Left lobe of liver (tissue), 2 donors: Measurements from ENCODE around the gene ZNF594. TPM values are rescaled to one million over a fixed set of nuclear protein-coding genes. Genes with fewer than 3 reads are reported as not detected.
"Not testable (repeated sequence)": the region's sequence is repeated elsewhere in the genome, so short reads cannot be mapped to it uniquely, and the experiment has no call there.

Source experiments
- ATAC-seq: fragments of 200-7000 bp; cut with Tn5 transposase; one replicate; pipeline ENCODE4 v1.9.1; 2020; ENCODE audit warnings: mild to moderate bottlenecking, moderate library complexity
- DNase-seq: peaks from one replicate; pipeline ENCODE4 v3.0.0-alpha.2; 2020; ENCODE audit warnings: low spot score
- total RNA-seq: library from RNA; stranded (reverse); gene quantifications from one replicate; pipeline ENCODE4 v1.2.1, GENCODE V29; 2021
- donor health status: DM: no; HTN: no; CAD: no; lungs with moderate emphysema.
- donor health status: DM: no; HTN: yes; CAD: no.

ZNF594 gene
- total RNA-seq, 1 donor from 2014 or later, result 2.3 TPM

DNA sequence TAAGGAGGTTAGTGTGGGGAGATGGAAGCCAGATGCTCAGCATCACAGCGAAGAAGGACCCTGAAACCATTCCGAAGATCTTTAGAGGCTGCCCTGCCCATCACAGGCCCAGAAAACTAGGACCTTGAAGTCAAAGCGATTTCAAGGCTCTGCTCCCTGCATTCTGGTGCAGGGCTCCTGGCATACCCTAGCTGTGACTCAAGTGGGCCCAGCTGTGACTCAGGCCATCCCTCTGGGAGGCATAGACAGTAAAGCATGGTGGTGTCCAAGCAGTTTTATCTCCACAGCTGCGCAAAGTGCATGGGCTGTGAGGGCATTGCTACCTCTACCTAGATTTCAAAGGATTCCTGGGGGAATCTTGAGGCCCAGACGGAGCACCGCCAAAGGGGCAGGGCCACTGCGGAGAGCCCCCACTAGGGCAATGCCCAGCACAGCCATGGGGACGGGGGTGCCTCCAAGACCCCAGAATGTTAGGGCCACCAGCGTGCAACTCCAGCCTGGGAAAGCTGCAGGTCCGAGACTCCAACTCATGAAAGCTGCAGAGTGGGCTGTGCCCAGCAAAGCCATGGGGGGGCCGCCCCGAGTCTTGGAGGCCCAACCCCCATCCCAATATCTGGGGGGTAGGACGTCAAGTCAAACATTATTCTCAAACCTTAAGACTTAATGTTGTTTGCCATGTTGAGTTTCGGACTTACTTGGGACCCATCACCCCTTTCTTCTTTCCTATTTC lies 11.7 kb upstream of the ZNF594 start:
- DNase-seq (no peak), ATAC-seq (no peak)

DNA sequence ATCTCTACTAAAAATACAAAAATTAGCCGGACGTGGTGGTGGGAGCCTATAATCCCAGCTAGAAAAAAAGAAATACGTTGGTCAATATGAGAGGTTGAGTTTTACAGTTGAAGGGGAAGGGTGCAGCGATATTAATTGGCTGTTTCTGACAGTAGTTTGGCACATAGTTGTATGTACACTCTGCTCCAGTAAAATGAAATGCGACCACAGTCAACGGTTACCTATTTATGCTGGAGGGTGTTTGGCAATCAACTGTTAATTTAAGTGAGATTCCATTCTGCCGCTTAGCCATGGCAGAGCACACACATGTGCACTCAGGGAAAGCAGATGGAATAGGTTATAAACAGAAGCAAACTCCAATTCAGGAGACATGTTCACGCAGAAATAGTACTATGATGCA lies 9.3 kb upstream of the ZNF594 start:
- ATAC-seq (no peak), DNase-seq (no peak)

DNA sequence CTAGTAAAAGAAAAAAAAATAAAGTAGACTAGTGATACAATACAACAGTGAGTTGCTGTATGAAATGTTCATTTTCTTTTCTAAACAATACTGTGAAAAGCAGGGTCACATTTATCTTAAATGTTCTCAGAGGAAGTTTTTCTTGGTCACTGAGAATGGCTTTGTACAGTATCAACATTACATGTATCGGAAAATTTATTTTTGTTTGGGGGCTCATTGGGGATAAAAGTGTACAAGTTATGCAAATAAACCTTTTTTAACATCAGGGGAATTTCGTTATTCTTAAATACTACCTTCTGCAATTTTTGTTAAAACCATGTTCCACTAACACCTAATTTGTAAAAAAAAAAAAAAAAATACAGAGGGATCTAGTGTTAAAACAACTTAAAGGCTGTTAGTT lies 8.7 kb upstream of the ZNF594 start:
- no peak for ATAC-seq
- no peak for DNase-seq

DNA sequence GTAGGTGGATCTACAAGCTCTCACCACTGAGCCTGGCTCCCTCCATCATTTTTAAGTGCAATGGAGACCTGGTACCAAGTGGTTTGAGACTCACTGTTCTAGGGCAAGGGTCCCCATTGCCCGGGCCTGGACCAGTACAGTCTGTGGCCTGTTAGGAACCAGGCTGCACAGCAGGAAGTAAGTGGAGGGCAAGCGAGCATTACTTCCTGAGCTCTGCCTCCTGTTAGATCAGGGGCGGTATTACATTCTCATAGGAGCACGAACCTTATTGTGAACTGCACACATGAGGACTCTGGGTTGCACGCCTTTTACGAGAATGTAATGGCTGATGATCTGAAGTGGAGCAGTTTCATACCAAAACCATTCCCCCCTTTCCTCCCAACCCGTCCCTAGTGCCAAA lies 6.8 kb upstream of the ZNF594 start:
- ATAC-seq (no peak), DNase-seq (no peak)

DNA sequence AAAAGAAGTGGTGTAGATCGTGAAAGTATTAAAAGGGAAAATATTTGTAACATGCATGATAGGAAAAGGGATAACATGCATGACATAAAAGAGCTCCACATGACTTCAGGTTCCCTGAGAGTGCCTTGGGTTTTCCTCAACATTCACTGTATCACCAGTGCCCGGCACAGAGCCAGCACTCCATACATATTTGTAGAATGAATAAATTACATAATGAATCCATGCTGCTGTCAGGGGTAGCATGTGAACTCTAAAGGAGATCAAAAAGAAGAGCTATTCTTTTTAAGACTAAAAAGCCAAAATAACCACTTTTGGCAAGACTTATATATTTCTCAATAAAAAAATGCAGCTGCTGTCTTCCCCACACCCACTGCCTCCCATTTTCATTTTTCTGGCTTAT lies 2.7 kb upstream of the ZNF594 start:
- DNase-seq (no peak), ATAC-seq (no peak)

DNA sequence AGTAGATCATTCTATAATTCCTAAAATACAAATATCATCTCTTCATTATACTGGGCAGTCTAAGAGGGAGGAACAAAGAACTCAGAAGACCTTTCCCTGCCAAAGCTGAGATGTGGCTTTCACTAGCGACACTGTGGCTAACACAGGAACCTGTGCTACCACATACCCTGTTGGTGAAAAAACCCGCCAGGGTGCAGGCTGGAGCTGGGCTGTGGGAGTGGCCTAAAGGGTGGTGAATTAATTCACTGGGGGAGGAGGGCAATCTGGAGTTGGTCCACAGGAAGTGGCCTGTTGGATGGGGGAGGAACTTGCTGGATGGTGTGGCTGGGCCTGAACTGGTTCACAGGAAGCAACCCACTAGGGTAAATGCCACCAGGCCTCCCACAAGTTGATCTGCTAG lies 7.4 kb downstream of the ZNF594 start:
- DNase-seq (no peak), ATAC-seq (no peak)

DNA sequence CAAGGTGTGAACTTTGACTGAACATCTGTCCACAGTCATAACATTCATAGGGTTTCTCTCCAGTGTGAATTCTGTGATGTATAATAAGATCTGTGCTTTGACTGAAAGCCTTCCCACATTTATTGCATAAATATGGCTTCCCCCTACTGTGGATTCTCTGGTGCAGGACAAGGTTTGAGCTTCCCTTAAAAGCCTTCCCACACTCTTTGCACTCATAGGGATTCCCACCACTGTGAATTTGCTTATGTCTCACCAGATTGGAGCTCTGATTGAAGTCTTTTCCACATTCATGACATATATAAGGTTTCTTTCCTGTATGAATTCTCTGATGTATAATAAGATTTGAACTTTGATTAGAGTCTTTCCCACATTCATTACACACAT lies 8.3 kb downstream of the ZNF594 start:
- no peak for DNase-seq
- no peak for ATAC-seq

DNA sequence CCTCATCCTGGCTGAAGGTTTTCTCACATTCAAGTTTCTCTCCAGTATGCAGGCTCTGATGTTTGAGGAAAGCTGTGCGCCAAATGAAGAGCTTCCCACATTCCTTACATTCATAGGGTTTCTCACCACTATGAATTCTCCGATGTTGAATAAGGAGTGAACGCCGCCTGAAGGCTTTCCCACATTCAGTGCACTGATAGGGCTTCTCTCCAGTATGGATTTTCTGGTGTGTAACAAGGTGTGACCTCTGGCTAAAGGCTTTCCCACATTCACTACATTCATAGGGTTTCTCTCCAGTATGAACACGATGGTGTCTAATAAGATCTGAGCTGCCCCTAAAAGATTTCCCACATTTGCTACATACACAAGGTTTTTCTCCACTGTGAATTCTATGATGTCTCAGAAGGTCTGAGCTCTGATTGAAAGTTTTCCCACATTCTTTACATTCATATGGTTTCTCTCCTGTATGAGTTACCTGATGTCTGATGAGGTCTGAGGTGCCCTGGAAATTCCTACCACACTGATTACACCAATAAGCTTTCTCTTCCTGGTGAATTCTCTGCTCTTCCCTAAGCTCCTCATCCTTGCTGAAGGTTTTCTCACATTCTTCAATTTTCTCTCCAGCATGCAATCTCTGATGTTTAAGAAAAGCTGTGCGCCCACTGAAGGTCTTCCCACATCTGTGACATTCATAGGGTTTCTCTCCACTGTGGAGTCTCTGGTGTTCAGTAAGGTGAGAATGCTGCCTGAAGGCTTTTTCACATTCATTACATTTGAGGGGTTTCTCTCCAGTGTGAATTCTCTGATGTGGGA lies 8.9 kb downstream of the ZNF594 start:
- ATAC-seq (no peak), DNase-seq (no peak)

DNA sequence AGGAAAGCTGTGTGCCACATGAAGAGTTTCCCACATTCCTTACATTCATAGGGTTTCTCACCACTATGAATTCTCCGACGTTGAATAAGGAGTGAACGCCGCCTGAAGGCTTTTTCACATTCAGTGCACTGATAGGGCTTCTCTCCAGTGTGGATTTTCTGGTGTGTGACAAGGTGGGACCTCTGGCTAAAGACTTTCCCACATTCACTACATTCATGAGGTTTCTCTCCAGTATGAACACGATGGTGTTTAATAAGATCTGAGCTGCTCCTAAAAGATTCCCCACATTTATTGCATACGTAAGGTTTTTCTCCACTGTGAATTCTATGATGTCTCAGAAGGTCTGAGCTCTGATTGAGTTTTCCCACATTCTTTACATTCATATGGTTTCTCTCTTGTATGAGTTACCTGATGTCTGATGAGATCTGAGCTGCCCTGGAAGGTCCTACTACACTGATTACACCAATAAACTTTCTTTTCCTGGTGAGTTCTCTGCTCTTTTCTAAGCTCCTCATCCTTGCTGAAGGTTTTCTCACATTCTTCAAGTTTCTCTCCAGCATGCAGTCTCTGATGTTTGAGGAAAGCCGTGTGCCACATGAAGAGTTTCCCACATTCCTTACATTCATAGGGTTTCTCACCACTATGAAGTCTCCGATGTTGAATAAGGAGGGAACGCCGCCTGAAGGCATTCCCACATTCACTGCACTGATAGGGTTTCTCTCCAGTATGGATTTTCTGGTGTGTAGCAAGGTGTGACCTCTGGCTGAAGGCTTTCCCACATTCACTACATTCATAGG lies 10.0 kb downstream of the ZNF594 start:
- DNase-seq (no peak), ATAC-seq (no peak)

DNA sequence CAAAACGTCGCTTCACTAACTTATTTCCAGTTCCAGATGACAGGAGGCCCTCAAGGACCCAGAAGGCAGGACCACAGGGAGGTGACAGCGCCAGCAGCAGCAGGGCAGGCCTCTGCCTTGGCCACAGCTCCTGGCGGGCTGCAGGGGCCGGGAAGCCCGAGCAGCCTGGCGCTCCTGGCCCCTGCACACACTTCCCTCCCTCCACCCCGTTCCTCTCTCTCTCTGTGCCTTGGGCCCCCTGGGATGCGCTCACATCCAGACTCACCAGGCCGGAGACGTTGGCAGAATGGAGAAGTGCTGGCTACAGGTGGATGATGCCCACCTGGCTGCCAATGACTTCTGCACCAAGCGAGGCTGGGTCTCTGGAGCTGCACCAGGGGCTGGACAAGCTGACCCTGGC lies 12.7 kb downstream of the ZNF594 start:
- no peak for DNase-seq
- ATAC-seq, result no peak

DNA sequence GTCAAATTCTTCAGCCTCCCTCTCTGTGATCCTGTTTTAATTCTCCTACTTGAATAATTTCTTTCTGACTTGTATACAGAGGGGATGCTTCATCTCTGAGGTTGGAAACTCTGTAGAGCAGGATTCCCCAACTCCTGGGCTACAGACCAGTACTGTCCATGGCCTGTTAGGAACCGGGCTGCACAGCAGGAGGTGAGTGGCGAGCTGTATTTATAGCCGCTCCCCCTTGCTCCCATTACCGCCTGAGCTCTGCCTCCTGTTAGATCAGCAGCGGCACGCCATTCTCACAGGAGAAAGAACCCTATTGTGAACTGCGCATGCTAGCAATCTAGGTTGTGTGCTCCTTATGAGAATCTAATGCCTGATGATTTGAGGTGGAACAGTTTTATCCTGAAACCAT lies 16.6 kb downstream of the ZNF594 start:
- ATAC-seq, result not testable (repeated sequence)

DNA sequence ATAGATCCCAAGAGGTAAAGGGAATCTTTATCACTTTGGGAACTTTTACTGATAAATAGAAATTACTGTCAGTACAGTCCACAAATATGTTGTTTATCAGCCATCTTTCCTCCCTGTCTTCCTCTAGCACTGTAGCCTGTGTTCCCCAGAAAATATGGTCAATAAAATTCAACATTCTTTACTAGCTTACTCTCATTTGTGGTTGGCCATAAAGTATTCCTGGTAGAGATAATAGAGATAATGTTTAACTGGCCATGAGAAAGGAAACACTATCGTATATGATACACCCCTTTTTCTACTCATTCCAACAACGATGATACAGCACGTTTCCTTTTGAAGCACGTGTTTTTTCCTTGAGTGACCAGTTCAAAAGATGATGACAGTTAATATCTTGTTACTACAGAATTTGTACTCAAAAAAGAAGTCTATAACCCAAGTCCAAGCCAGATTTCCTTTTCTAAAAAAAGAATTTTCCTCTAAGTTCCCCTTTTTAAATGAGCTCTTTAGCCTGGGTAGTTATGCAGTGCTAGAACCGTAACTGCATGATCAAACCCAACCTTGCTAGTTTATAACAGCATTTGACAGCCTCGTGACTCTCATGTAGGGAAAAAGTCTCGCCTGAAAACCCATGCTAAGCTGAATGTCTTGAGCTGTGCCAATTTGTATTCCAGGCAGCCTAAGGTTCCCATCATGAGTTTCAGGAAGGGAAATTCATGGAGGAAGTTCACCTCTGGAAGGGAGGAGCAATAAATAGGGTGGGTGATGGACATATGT lies 25.7 kb downstream of the ZNF594 start:
- ATAC-seq, result not testable (repeated sequence)

More for the DNA sequence above, 16.6 kb downstream of the ZNF594 start:
- not testable (repeated sequence) for DNase-seq

DNA sequence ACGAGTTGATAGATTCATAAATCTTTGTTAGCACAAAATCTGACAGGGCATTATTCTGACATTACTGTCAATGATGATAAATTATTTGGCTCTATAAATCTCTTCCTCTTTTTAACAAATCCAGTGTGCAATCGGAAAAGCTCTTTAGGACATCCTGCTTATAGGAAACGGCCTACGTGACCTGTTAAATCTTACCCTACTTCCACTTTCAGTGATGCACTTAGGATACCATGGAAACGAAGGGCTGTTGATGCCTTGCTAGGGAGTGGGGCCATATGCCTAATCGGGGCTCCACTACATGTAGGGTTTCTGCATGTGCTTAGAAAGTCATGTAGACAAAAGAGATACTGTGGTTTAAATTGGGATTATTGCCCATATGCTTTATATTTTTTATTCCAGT lies 27.2 kb downstream of the ZNF594 start:
- no peak for DNase-seq
- ATAC-seq, result no peak

More for the DNA sequence above, 25.7 kb downstream of the ZNF594 start:
- DNase-seq, result not testable (repeated sequence)

DNA sequence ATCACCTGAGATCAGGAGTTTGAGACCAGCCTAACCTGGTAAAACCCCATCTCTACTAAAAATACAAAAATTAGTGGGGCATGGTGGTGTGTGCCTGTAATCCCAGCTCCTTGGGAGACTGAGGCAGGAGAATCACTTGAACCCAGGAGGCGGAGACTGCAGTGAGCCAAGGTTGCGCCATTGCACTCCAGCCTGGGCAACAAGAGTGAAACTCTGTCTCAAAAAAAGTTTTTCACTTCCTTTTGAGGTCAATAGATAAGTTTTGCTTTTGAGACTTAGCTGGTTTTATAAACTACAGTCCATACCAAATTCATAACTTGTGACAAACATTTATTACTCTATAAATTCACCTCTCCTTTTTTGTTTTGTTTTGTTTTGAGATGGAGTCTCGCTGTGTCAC lies 29.9 kb downstream of the ZNF594 start:
- not testable (repeated sequence) for ATAC-seq, DNase-seq

DNA sequence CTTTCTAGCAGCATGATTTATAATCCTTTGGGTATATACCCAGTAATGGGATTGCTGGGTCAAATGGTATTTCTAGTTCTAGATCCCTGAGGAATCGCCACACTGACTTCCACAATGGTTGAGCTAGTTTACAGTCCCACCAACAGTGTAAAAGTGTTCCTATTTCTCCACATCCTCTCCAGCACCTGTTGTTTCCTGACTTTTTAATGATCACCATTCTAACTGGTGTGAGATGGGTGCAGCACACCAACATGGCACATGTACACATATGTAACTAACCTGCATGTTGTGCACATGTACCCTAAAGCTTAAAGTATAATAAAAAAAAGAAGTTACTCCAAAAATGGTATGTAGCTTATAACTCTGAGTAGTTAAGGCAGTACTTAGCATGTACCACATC lies 31.0 kb downstream of the ZNF594 start:
- ATAC-seq, DNase-seq: not testable (repeated sequence)

DNA sequence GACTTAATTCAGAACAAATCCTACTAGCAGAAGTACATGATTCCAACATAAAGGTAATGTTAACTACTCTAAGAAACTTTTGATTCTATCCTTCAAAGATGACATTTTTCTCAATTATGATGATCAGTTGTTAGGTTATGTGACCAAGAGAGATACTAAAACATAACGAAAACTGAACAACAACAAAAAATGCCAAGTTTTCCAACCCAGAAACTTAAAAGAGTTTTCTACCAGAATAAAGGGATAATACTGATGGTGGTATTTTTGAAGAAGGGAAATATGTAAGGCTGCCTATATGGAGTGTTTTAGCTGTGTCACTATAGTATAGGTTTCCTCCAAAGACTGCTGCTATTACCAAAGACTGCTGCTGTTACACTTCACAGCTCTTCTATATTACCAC lies 45.5 kb downstream of the ZNF594 start:
- not testable (repeated sequence) for DNase-seq, ATAC-seq

DNA sequence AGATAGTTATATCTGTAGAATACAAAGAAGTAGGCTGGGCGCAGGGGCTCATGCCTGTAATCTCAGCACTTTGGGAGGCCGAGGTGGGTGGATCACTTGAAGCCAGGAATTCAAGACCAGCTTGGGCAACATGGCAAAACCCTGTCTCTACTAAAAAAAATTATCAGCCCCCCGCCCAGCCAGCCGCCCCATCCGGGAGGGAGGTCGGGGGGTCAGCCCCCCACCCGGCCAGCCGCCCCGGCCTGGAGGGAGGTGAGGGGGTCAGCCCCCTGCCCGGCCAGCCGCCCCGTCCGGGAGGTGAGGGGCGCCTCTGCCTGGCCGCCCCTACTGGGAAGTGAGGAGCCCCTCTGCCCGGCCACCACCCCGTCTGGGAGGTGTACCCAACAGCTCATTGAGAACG lies 48.8 kb downstream of the ZNF594 start:
- ATAC-seq, DNase-seq: not testable (repeated sequence)

DNA sequence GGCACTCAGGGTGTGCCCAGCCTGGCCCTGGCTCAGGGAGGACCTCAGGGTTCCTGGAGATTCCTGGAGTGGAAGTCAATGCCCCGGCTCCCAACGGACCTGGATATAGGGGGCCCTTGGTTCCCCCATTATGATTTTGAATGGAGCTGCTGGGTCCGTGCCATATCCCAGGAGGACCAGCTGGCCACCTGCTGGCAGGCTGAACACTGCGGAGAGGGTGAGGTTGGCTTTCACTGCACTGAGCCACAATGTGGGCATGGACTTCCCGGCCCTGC lies 52.3 kb downstream of the ZNF594 start:
- DNase-seq (no peak), ATAC-seq (no peak)

DNA sequence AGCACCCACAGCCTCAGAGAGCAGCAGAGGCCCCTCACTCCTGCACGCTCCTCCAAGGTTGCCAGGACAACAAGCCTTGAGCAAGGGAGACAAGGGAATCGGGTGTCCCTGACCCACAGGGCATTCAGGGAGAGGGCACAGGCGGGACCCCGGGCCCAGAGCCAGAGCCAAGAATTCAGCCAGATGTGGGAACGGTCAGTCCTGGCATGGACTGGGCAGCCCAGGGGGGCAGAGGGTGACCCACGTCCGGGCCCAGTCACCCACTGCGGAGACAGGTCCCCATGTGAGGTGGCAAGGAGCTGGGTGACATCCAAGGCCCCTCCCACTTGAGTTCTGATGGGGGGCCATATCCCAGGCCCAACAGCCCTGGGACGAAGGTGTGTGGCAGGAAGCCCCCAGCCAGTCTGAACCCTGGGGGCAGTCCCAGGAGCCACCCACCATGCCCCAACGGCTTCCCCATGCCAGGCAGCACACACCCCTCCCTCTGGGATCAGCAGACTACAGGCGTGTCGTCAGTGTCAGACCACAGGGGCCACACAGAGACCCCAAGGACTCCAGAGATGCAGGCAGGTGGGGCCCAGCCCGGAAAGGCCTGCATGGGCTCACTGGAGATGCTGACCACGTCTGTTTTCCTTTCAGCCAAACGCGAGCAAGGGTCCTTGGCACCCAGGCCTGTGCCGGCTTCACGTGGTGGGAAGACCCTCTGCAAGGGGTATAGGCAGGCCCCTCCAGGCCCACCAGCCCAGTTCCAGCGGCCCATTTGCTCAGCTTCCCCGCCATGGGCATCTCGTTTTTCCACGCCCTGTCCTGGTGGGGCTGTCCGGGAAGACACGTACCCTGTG lies 52.8 kb downstream of the ZNF594 start:
- ATAC-seq (no peak), DNase-seq (no peak)

DNA sequence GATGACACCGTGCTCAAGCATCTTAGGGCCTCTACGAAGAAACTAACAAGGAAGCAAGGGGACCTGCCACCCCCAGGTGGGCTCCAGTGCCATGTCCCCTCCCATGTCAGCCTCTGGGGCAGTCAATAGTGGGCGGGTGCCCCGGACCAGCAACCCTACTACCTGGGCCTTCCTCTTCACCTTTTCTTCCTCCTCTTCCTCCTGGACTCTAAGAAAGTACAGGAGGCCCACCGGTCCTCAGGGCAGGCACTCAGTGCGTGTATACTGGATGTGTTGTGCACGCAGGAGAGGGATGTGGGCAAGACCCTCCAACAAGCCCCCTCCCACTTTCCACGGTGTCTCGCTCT lies 53.5 kb downstream of the ZNF594 start:
- DNase-seq, ATAC-seq: not testable (repeated sequence)
